Transverse colon (tissue), 4 donors: ENCODE data around the gene KIF1C. TPM values are rescaled to one million over a fixed set of nuclear protein-coding genes. Genes with fewer than 3 reads are reported as not detected.

ENCODE experiments used
- DNase-seq: peaks from one replicate; pipeline ENCODE4 v3.0.0-alpha.2; 2019
- H3K27ac ChIP-seq, 4 donors: fragments of 200-600 bp; sonication (generic); 2 replicates each; pipeline ENCODE4 v1.5.1; 2016 to 2018; ENCODE audit warnings: inconsistent platforms in 4 of 4
- H3K27me3 ChIP-seq: fragments of 200-600 bp; sonication (generic); 2 replicates; pipeline ENCODE4 v1.5.1; 2017; ENCODE audit warnings: inconsistent platforms
- H3K36me3 ChIP-seq, 4 donors: fragments of 200-600 bp; sonication (generic); 2 replicates each; pipeline ENCODE4 v1.5.1; 2017 to 2019; ENCODE audit warnings: inconsistent platforms in 4 of 4
- H3K4me1 ChIP-seq, 4 donors: fragments of 200-600 bp; sonication (generic); 2 replicates each; pipeline ENCODE4 v1.5.1; 2017 to 2020; ENCODE audit warnings: inconsistent platforms in 4 of 4
- H3K4me3 ChIP-seq, 4 donors: fragments of 200-600 bp; sonication (generic); 1 replicate in 1 of 4; 2 replicates in 3 of 4; pipeline versions ENCODE4 v1.5.1 to v1.6.1; 2017 to 2019; ENCODE audit warnings: inconsistent platforms in 4 of 4
- H3K9me3 ChIP-seq, 2 donors: fragments of 200-600 bp; sonication (generic); 2 replicates each; pipeline ENCODE4 v1.5.1; 2017 to 2019; ENCODE audit warnings: inconsistent platforms in 2 of 2
- CTCF ChIP-seq, 5 experiments: fragments of 200-600 bp in 3 of 5; fragments of 450-650 bp in 2 of 5; sonication (generic) in 3 of 5; IDR thresholded peaks; 1 replicate in 2 of 5; 2 replicates in 3 of 5; pipeline ENCODE4 v1.5.1; 2016 to 2017; ENCODE audit warnings: antibody characterized with exemption in 5 of 5, inconsistent platforms in 3 of 5, mild to moderate bottlenecking in 2 of 5, moderate library complexity in 1 of 5
- EP300 ChIP-seq: sonication (generic); formaldehyde crosslinking; IDR thresholded peaks from one replicate; pipeline ENCODE4 v1.6.1; 2017; ENCODE audit warnings: antibody characterized with exemption, low read depth
- POLR2A ChIP-seq: fragments of 450-650 bp; IDR thresholded peaks from one replicate; pipeline ENCODE4 v1.6.1; 2016; ENCODE audit warnings: antibody characterized with exemption, mild to moderate bottlenecking, moderate library complexity
- POLR2AphosphoS5 ChIP-seq, 3 donors: sonication (generic); formaldehyde crosslinking; IDR thresholded peaks; one replicate each; pipeline ENCODE4 v1.6.1; 2016; ENCODE audit warnings: antibody characterized with exemption in 3 of 3
- WGBS, 2 donors: methylation state at CpG; one replicate each; pipeline ENCODE4 v1.1.5; 2018; ENCODE audit warnings: low coverage in 1 of 2; 5-methylcytosine and 5-hydroxymethylcytosine counted together
- in situ Hi-C, 4 donors: fragments of 200-750 bp; cut with MboI; loops; one replicate each; pipeline versions ENCODE4 v1.15.0 to v1.15.1; 2017; ENCODE audit warnings: low sequenced_read_pairs in 3 of 4, low pct_ligation_motif_present in 1 of 4, low pct_unique_long_range_greater_than_20kb in 1 of 4
- intact Hi-C: fragments of 100-400 bp; cut with DNase I; formaldehyde crosslinking; loops from one replicate; pipeline ENCODE4 v1.15.1; 2023; ENCODE audit warnings: low total_unique reads
- total RNA-seq, 4 donors: library from RNA; depleted of rRNA; stranded (reverse); fragments of >200 nt; gene quantifications; one replicate each; pipeline ENCODE4 v1.1.0, GENCODE V29; 2016

The KIF1C gene
- total RNA-seq, 4 donors from 2014 or later: 106 to 125 (median 114) TPM

- in situ Hi-C loops: no loop called here
- Histone ChIP-seq H3K36me3 (peaks cover 0 to 54% (median 27%) of the 10 kb centered on the region in 4 donors), H3K27ac (no peak overlapping the region), H3K4me3 (no peak overlapping the region), H3K4me1 (peaks cover 11 to 20% (median 19%) of the 10 kb centered on the region in 4 donors), H3K9me3 (no peaks in the 10 kb centered on the region), H3K27me3 (no peaks in the 10 kb centered on the region)
- TF ChIP-seq CTCF (IDR thresholded peaks at IDR 0.05) (no peak), EP300 (no peak), POLR2A (no peak), POLR2AphosphoS5 (IDR thresholded peaks at IDR 0.05) (no peak)
- WGBS, 2 donors: 93% methylated on average over 18 of the region's 18 CpGs; no CpG with 5 or more reads in 1 of the 2 donors
- intact Hi-C loops: no loop called here
- DNase-seq: no peak
Observed at GRCh38 chr17:5003214-5003867, 5.6 kb downstream of the KIF1C start.

GRCh38 chr17:5011928-5012327 lies 14.2 kb downstream of the KIF1C start:
- 60 to 66% methylated on average over 1 to 6 of the region's 6 CpGs for WGBS, 2 donors
- no peak for TF ChIP-seq POLR2AphosphoS5 (IDR thresholded peaks at IDR 0.05)
- TF ChIP-seq POLR2A: no peak
- TF ChIP-seq EP300: no peak
- TF ChIP-seq CTCF (IDR thresholded peaks at IDR 0.05): no peak
- in situ Hi-C loops (no loop called here), intact Hi-C loops (no loop called here)
- no peak for DNase-seq
- Histone ChIP-seq H3K4me1 (no peaks in the 10 kb centered on the region), H3K4me3 (no peak overlapping the region), H3K9me3 (no peaks in the 10 kb centered on the region), H3K27ac (no peak overlapping the region), H3K36me3 (peaks cover 0 to 55% (median 23%) of the 10 kb centered on the region in 4 donors), H3K27me3 (no peaks in the 10 kb centered on the region)

- TF ChIP-seq CTCF (IDR thresholded peaks at IDR 0.05) (no peak), POLR2AphosphoS5 (IDR thresholded peaks at IDR 0.05) (no peak), POLR2A (no peak), EP300 (no peak)
- Histone ChIP-seq H3K4me1 (no peaks in the 10 kb centered on the region), H3K36me3 (peaks cover 0 to 46% (median 20%) of the 10 kb centered on the region in 4 donors), H3K4me3 (no peak overlapping the region), H3K27me3 (no peaks in the 10 kb centered on the region), H3K27ac (no peak overlapping the region), H3K9me3 (no peaks in the 10 kb centered on the region)
- intact Hi-C loops (no loop called here), in situ Hi-C loops (no loop called here)
- no peak for DNase-seq
- 84% methylated on average over 4 of the region's 4 CpGs; no CpG with 5 or more reads in 1 of the 2 donors for WGBS, 2 donors
Observed at GRCh38 chr17:5014357-5014756, 16.6 kb downstream of the KIF1C start.

DNA sequence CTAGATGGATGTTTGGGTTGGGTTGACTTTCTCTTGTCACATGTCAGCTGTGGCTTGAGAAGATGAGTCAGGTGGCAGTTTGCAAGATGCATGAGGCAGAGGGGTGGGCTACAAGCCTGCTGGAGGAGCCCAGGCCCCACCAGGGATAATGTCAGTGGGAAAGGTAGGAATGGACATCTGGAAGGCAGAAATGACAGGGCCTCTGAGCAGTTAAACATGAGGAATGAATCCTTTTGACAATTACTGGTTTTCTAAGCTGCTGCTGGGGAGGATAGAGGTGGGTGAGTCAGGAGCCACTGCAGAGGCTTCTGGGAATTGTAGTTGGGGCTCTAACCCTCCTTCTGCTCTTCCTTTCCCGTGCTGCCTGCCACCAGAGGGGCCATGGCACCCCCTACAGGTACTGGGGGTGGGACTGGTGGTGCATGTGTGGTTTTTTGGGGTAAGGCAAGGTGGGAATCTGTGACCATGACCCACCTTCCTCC lies 21.8 kb downstream of the KIF1C start:
- Histone ChIP-seq H3K27me3 (no peaks in the 10 kb centered on the region), H3K4me3 (no peak overlapping the region), H3K36me3 (peaks cover 0 to 74% (median 34%) of the 10 kb centered on the region in 4 donors), H3K4me1 (no peaks in the 10 kb centered on the region), H3K9me3 (no peaks in the 10 kb centered on the region), H3K27ac (no peak overlapping the region)
- intact Hi-C loops: no loop called here
- TF ChIP-seq EP300: no peak
- no peak for TF ChIP-seq POLR2A
- TF ChIP-seq CTCF (IDR thresholded peaks at IDR 0.05): no peak
- no peak for TF ChIP-seq POLR2AphosphoS5 (IDR thresholded peaks at IDR 0.05)
- in situ Hi-C loops: no loop called here
- DNase-seq: no peak
- WGBS, 2 donors: 47% methylated on average over 1 of the region's 1 CpG; no CpG with 5 or more reads in 1 of the 2 donors
